Measurements from ENCODE around the gene FOXD4L5. TPM values are rescaled to one million over a fixed set of nuclear protein-coding genes. Genes with fewer than 3 reads are reported as not detected.
"Not testable (repeated sequence)": the region's sequence is repeated elsewhere in the genome, so short reads cannot be mapped to it uniquely, and the experiment has no call there.

FOXD4L5 gene
- total RNA-seq = under 0.01 TPM in 2 replicates
- polyA plus RNA-seq = not detected in 2 replicates
- polyA plus RNA-seq (2012) = not detected in 2 replicates
- not detected in 2 replicates for polyA minus RNA-seq (ENCODE audit: low replicate concordance)

DNA sequence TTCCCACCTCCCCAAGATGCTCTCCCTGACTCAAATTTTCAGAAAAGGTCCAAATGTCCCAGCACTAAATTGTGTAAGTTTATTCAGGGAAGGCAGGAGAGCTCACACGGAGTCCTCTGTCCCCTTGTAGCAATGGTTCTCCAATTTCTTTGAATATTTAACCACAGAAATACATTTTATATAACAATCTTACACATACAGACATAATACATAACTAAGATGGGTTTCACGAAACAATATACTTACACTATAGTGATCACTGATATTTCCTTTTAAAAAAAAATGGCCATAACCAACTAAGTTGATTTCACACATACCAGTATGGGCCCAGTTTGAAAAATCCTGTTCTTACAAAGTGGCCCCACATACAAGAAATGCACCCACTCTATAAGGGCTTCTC, at the start of gene FOXD4L5:
Gene FOXD4L5 (minus strand): TSS at position 101 of the 400 bp plus-strand sequence. CDS start 832 bp downstream, outside the sequence.
- H3K27me3 ChIP-seq (ENCODE audit: control insufficient read depth, insufficient read depth, low read length); H3K4me3 ChIP-seq (replicated peaks in 1 of 4; ENCODE audit: control extremely low read depth in 1 of 4, insufficient read depth in 1 of 4, low read depth in 3 of 4, low read length in 4 of 4); H3K9me3 ChIP-seq (ENCODE audit: control insufficient read depth, insufficient read depth, low read depth, low read length); H3K79me2 ChIP-seq (ENCODE audit: control insufficient read depth, insufficient read depth, low read length); H2AFZ ChIP-seq (ENCODE audit: low read length); H3K4me2 ChIP-seq (ENCODE audit: extremely low read depth, insufficient read depth, low read length); H3K4me1 ChIP-seq (ENCODE audit: control insufficient read depth, extremely low read depth, insufficient read depth, low read length); H3K9ac ChIP-seq (ENCODE audit: insufficient read depth, low read length); H3K36me3 ChIP-seq (ENCODE audit: control insufficient read depth, insufficient read depth, low read length); DNase-seq (ENCODE audit: low read depth in 2 of 2); H4K20me1 ChIP-seq (ENCODE audit: control insufficient read depth, extremely low read depth, insufficient read depth, low read length); H3K27ac ChIP-seq (ENCODE audit: insufficient read depth, low read length): not testable (repeated sequence)

DNA sequence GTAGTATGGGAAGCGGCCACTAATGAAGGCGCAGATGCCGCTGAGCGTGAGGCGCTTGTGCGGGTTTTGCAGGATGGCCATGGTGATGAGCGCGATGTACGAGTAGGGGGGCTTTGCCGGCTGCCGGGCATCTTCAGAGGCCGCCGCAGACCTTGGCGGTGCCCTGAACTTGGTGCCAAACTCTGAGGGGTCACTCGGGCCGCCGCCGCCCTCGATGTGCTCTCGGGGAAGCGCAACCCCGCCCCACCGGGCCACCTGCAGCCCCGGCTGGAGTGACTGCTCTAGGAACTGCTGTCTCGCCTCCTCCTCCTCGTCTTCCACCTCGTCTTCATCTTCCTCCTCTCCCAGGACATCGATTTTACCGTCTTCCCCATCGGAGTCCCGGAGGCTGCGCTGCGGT, 1.1 kb downstream of the FOXD4L5 start:
- not testable (repeated sequence) for H3K9me3 ChIP-seq (ENCODE audit: control insufficient read depth, insufficient read depth, low read depth, low read length); H3K36me3 ChIP-seq (ENCODE audit: control insufficient read depth, insufficient read depth, low read length); H3K27me3 ChIP-seq (ENCODE audit: control insufficient read depth, insufficient read depth, low read length); H3K27ac ChIP-seq (ENCODE audit: insufficient read depth, low read length); DNase-seq (ENCODE audit: low read depth in 2 of 2); H3K79me2 ChIP-seq (ENCODE audit: control insufficient read depth, insufficient read depth, low read length); H3K4me1 ChIP-seq (ENCODE audit: control insufficient read depth, extremely low read depth, insufficient read depth, low read length); H3K9ac ChIP-seq (ENCODE audit: insufficient read depth, low read length); H2AFZ ChIP-seq (ENCODE audit: low read length); H4K20me1 ChIP-seq (ENCODE audit: control insufficient read depth, extremely low read depth, insufficient read depth, low read length); H3K4me2 ChIP-seq (ENCODE audit: extremely low read depth, insufficient read depth, low read length); H3K4me3 ChIP-seq (replicated peaks in 1 of 4; ENCODE audit: control extremely low read depth in 1 of 4, insufficient read depth in 1 of 4, low read depth in 3 of 4, low read length in 4 of 4)

DNA sequence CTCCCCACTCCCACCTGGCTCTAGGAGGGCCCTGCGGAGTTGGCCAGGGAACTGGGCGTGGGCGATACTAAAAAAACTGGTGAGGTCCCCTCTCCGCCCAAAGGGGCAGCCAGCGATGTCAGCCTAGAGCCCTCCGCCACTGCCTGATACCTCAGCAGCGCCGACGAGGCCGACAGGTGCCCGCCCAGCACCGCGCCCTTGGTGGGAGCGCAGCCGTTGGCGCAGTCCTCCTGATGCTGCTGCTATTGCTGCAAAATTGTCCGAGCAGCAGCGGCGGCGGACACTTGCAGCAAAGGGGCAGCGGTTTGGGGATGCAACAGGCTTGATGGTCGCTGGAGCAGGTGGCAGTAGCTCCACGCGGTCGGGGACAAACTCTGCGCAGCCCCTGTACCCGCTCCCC, 2.0 kb downstream of the FOXD4L5 start:
- not testable (repeated sequence) for H3K79me2 ChIP-seq (ENCODE audit: control insufficient read depth, insufficient read depth, low read length); H3K4me3 ChIP-seq (replicated peaks in 1 of 4; ENCODE audit: control extremely low read depth in 1 of 4, insufficient read depth in 1 of 4, low read depth in 3 of 4, low read length in 4 of 4); H3K9me3 ChIP-seq (ENCODE audit: control insufficient read depth, insufficient read depth, low read depth, low read length); H3K36me3 ChIP-seq (ENCODE audit: control insufficient read depth, insufficient read depth, low read length); H3K4me2 ChIP-seq (ENCODE audit: extremely low read depth, insufficient read depth, low read length); H3K9ac ChIP-seq (ENCODE audit: insufficient read depth, low read length); H4K20me1 ChIP-seq (ENCODE audit: control insufficient read depth, extremely low read depth, insufficient read depth, low read length); H3K27ac ChIP-seq (ENCODE audit: insufficient read depth, low read length); H3K27me3 ChIP-seq (ENCODE audit: control insufficient read depth, insufficient read depth, low read length); DNase-seq (ENCODE audit: low read depth in 2 of 2); H3K4me1 ChIP-seq (ENCODE audit: control insufficient read depth, extremely low read depth, insufficient read depth, low read length); H2AFZ ChIP-seq (ENCODE audit: low read length)
